ENCODE data around the gene DUSP5. TPM values are rescaled to one million over a fixed set of nuclear protein-coding genes. Genes with fewer than 3 reads are reported as not detected.

The DUSP5 gene
- total RNA-seq, 4 donors from 2014 or later, result 4.8 to 10.8 (median 8.1) TPM

DNA sequence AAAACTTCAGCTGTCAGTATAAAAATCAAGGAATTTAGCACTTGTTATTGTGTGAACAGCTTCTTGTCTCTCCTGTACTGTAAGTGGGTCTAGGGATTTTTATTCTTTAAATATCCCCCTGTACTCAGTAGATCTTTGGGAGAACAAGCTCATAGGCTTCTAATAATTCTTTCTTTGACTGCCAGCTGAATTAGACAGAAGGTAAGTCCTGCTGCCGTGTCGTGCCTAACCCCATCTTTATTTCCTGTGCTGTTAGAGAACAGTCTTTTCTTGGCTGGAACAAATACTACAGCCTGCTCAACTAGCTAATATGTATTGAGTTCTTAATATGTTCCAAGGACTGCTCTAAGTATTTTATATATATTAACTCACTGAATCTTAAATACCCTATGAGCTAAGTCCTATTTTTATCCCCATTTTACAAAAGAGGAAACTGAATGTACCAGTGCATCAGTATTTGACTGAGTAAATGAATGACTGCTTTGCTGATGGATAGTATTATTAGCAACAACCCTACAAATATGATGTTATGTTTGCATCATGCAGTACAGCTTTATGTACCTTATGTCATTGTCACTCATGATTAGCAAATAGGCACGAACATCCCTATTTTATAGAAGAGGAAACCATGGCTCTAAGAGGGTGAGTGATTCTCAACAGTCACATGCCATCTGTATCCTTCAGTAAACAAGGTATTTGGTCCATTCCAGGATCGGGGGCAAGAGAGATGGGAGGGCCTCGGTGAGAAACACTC, 5.5 kb upstream of the DUSP5 start:
- TF ChIP-seq, protein P1, sequence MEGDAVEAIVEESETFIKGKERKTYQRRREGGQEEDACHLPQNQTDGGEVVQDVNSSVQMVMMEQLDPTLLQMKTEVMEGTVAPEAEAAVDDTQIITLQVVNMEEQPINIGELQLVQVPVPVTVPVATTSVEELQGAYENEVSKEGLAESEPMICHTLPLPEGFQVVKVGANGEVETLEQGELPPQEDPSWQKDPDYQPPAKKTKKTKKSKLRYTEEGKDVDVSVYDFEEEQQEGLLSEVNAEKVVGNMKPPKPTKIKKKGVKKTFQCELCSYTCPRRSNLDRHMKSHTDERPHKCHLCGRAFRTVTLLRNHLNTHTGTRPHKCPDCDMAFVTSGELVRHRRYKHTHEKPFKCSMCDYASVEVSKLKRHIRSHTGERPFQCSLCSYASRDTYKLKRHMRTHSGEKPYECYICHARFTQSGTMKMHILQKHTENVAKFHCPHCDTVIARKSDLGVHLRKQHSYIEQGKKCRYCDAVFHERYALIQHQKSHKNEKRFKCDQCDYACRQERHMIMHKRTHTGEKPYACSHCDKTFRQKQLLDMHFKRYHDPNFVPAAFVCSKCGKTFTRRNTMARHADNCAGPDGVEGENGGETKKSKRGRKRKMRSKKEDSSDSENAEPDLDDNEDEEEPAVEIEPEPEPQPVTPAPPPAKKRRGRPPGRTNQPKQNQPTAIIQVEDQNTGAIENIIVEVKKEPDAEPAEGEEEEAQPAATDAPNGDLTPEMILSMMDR (IDR thresholded peaks at IDR 0.05; ENCODE audit: low read depth), result no peak

DNA sequence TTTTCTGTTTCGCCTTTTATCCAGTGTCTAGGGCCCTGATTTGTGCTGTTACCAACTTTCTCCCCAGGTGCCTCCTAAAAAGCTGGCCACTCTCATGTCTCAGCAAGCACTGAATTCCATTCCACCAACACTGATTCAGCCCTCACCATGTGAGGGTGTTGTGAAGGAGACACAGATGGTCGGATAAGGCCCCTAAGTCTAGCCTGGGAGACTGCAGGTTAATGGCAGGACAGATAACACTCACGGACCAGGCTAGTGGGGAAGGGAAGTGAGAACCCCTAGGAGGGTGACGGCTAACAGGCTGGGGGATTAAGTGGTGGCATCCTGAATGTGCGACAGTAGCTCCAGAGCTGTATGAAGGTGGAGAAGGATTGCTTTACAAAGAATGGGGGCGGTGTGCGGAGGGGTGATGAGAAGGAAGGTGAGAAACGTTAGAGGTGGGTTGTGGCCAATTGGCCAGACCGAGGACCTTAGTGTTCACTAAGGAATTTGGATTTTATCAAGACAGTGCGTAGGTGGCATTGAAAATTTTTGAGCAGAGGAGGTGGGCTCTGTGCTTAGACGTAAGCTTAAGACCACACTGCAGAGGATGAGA, 3.8 kb upstream of the DUSP5 start:
- TF ChIP-seq, protein P1 (IDR thresholded peaks at IDR 0.05; ENCODE audit: low read depth), result no peak

DNA sequence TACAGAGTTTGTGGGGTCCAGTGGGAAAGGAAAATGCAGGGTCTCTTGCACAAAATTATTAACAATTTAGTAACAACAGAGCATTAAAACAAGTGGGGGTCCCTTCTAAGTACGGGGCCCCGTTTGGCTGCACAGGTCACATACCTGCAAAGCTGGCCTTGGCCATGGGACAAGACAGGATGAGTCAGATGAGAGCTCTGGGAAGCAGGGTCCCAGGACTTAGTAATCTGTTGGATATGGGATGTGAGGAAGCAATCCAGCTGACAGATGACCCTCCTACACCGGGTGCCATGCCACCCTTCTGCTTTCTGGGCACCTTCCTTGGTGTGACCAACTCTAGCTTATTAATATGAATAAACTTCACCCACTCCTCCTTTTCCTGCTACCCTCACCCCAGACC, 3.2 kb upstream of the DUSP5 start:
- TF ChIP-seq, protein P1 (IDR thresholded peaks at IDR 0.05; ENCODE audit: low read depth), result no peak

DNA sequence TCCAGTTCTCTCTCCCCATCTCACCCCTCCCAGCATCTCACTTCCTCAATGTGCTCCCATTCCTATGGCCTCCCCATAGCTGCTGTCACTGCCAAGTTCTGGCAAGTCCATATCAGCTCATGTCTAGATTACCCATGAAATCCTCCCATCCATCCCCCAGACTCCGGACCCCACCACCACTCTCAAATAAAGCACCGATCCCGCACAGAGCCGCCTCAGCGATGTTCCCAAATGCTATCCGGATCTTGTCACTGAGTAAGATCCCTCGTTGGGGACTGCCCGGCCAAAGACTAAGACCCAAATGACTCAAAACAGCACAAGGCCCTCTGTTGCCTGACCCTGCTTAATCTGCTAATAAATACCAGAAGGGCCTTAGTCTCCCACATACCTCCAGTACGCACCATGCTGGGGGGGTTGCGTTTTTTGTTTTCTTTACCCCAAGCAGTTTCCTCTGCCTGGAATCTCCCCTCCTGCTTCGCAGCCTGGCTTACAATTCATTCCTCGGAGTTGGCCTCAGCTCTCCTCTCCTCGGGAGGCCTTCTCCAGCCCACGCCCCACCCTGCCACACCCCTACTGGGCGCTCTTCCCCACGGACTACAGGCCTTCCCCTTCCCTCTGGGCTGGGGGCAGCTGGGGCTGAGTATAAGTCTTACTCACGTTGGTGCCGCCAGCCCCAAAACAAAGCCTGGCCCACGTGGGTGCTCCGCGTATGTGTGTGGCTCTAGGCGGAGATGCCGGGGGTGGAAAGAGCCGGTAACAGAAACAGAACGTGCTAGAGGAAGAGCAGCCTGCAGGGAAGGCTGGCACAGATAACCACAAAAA, 1.8 kb upstream of the DUSP5 start:
- TF ChIP-seq, protein P1 (IDR thresholded peaks at IDR 0.05; ENCODE audit: low read depth), result no peak

DNA sequence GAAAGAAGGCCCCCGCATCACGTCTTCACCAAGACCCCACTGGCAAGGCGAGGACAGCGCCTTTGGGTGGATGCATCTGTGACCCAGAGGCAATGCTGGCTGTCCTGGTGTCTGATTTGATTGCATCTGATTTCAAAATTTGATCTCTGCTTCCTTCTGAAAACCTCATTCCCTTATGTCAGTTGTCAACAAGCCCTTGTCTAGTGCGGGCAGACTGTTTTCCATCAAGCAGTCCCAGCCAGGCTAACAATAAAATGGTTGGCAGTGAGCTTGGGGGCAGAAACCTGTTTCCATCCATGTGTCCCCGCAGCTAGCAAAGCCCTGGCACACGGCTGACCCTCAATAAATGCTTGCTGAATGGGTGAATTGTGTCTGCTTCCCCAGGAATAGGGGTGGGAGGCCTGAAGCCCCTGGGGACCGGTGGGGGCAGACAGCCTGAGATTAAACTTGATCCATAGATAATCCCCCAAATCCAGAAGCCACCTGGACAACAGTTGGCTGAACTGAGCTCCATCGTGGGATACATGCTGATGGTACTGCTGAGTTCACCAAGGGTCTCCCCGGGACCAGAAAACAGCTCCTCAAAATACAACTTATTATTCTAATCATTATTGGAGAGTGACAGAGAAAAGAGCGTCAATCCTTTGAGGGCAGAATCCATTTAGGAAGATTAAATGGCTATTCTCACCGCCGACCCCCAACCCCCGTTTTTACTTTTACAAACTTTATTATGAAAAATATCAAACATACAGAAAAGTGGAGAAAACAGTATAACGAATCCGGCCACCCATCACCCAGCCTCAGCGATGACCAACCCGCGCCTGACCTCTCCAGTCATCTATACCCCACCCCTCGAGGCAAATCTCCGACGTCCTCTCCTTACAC, 912 bp upstream of the DUSP5 start:
- TF ChIP-seq, protein P1 (IDR thresholded peaks at IDR 0.05; ENCODE audit: low read depth), result no peak

DNA sequence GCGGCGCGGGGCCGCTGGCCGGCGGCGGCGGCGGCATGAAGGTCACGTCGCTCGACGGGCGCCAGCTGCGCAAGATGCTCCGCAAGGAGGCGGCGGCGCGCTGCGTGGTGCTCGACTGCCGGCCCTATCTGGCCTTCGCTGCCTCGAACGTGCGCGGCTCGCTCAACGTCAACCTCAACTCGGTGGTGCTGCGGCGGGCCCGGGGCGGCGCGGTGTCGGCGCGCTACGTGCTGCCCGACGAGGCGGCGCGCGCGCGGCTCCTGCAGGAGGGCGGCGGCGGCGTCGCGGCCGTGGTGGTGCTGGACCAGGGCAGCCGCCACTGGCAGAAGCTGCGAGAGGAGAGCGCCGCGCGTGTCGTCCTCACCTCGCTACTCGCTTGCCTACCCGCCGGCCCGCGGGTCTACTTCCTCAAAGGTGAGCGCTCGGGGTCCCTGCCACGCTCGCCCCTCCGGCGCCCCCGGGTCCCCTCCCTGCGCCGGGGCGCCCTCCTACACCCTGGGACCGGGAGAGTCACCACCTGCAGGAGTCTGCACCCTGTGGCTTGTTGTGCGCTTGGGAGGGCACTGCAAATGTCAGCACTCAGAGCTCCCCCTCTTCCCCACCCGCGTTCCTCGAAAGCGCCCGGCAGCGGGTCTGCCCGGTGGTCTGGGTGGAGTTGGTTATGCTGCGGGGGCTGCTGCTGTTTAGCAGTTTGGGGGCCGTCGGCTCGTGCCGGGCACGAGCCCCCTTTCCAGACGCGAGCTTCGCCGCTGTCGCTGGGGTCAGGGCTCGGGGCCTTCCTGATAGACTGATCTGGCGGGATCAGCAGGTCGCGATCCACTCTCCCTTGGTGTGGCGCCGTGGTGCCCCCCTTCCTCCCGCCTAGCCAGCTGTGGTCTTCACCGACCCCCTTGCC, 627 bp downstream of the DUSP5 start:
- TF ChIP-seq, protein P1 (IDR thresholded peaks at IDR 0.05; ENCODE audit: low read depth), result no peak

All from subcutaneous adipose tissue (tissue), 4 donors.